K562 (cell line): ENCODE measurements around the gene CCNB1. TPM values are rescaled to one million over a fixed set of nuclear protein-coding genes. Genes with fewer than 3 reads are reported as not detected.

ENCODE experiments used
- ATAC-seq: fragments of 200-7000 bp; cut with Tn5 transposase; 3 replicates; pipeline ENCODE4 v1.9.1; 2020; ENCODE audit warnings: moderate library complexity
- BruUV-seq: library from RNA; stranded (reverse); fragments of 400-500 nt; replicated peaks from 2 replicates; lab custom pipeline; 2021; lab: Mats Ljungman, UMichigan
- CTCF ChIA-PET: fragments of 300-600 bp; formaldehyde crosslinking; extraction: SDS; loops from one replicate; lab custom pipeline; 2021; ENCODE audit warnings: low intra/inter-chr PET ratio; lab: Yijun Ruan, JAX
- POLR2A ChIA-PET: fragments of 300-600, 350-650 bp; sonication (Branson Sonifier 250); formaldehyde crosslinking; extraction: SDS; loops from one replicate; lab custom pipeline; 2021; ENCODE audit warnings: antibody characterized with exemption, inconsistent platforms; lab: Yijun Ruan, JAX
- DNase-seq, 4 experiments: peaks; one replicate each; pipeline versions ENCODE4 v3.0.0 to v3.0.0-alpha.2; 2011 to 2018; ENCODE audit warnings: low spot score in 3 of 4, mixed read lengths in 3 of 4; ENCODE audit errors: extremely low read depth in 1 of 4
- FAIRE-seq: peaks from 2 replicates; lab custom pipeline; 2011; peaks lifted over from hg19 to GRCh38; lab: Jason Lieb, UNC
- H2AFZ ChIP-seq: 2 replicates; pipeline ENCODE4 v1.6.0; 2011; ENCODE audit warnings: low read depth, low read length, control low read depth, inconsistent platforms
- H3K27ac ChIP-seq: fragments of 200-600 bp; 3 replicates; pipeline ENCODE4 v1.8.0; 2011; ENCODE audit warnings: low read depth, mild to moderate bottlenecking, control low read depth, inconsistent platforms, low read length, moderate library complexity, mixed read lengths; ENCODE audit errors: extremely low read depth
- H3K27me3 ChIP-seq, 2 experiments: fragments of 300-600 bp in 1 of 2; 2 replicates in 1 of 2; 3 replicates in 1 of 2; pipeline versions ENCODE4 v1.6.0 to v1.8.0; 2011; ENCODE audit warnings: inconsistent platforms in 2 of 2, low read length in 2 of 2, mild to moderate bottlenecking in 1 of 2, mixed read lengths in 1 of 2, moderate library complexity in 1 of 2; ENCODE audit not compliant: control insufficient read depth in 2 of 2, insufficient read depth in 2 of 2
- H3K36me3 ChIP-seq: fragments of 300-600 bp; 3 replicates; pipeline ENCODE4 v1.8.0; 2011; ENCODE audit warnings: mild to moderate bottlenecking, low read length, inconsistent platforms; ENCODE audit not compliant: control insufficient read depth, insufficient read depth
- H3K4me1 ChIP-seq, 2 experiments: fragments of 200-600 bp in 1 of 2; replicated peaks in 1 of 2; 2 replicates in 1 of 2; 3 replicates in 1 of 2; pipeline versions ENCODE4 v1.5.1 to v1.8.0; 2011; ENCODE audit warnings: inconsistent platforms in 2 of 2, low read length in 2 of 2, mild to moderate bottlenecking in 1 of 2, mixed read lengths in 1 of 2, moderate library complexity in 1 of 2; ENCODE audit not compliant: control insufficient read depth in 2 of 2, insufficient read depth in 2 of 2
- H3K4me2 ChIP-seq: 2 replicates; pipeline ENCODE4 v1.6.1; 2011; ENCODE audit warnings: low read length, control low read depth, inconsistent platforms, mixed read lengths; ENCODE audit not compliant: insufficient read depth
- H3K4me3 ChIP-seq: fragments of 200-600 bp; sonication (generic), shearing (Covaris generic); 2 replicates; pipeline ENCODE4 v1.5.1; 2016; ENCODE audit warnings: control low read depth, inconsistent platforms
- H3K79me2 ChIP-seq: fragments of 200-600 bp; 3 replicates; pipeline ENCODE4 v1.8.0; 2011; ENCODE audit warnings: low read length, inconsistent platforms; ENCODE audit not compliant: control insufficient read depth, insufficient read depth
- H3K9ac ChIP-seq, 2 experiments: 2 replicates each; pipeline versions ENCODE4 v1.6.0 to v1.6.1; 2011; ENCODE audit warnings: low read depth in 2 of 2, low read length in 2 of 2, control low read depth in 1 of 2, inconsistent platforms in 1 of 2, mild to moderate bottlenecking in 1 of 2, mixed read lengths in 1 of 2; ENCODE audit not compliant: insufficient read depth in 1 of 2
- H3K9me1 ChIP-seq: one replicate; pipeline ENCODE4 v1.6.0; 2011; ENCODE audit warnings: inconsistent platforms, mild to moderate bottlenecking, low read length, moderate library complexity; ENCODE audit not compliant: control insufficient read depth, insufficient read depth
- H3K9me3 ChIP-seq: replicated peaks from 2 replicates; pipeline ENCODE4 v1.5.1; 2011; ENCODE audit warnings: low read depth, low read length, inconsistent platforms; ENCODE audit not compliant: control insufficient read depth, insufficient read depth
- H4K20me1 ChIP-seq: replicated peaks from 2 replicates; pipeline ENCODE4 v1.6.1; 2011; ENCODE audit warnings: low read length, inconsistent platforms, mixed read lengths; ENCODE audit not compliant: control insufficient read depth, insufficient read depth
- BCOR ChIP-seq: fragments of 450-650 bp; IDR thresholded peaks from 2 replicates; pipeline ENCODE4 v1.6.1; 2016
- CHD1 ChIP-seq: fragments of 200-600 bp; sonication (generic); IDR thresholded peaks from one replicate; pipeline ENCODE4 v1.6.1; 2012; ENCODE audit warnings: mild to moderate bottlenecking, moderate library complexity, low read length, inconsistent platforms
- DNMT1 ChIP-seq: fragments of 450-650 bp; IDR thresholded peaks from 2 replicates; pipeline ENCODE4 v1.6.1; 2016; ENCODE audit warnings: antibody characterized with exemption, mild to moderate bottlenecking
- PKNOX1 ChIP-seq: fragments of 450-650 bp; IDR thresholded peaks from 2 replicates; pipeline ENCODE4 v1.6.1; 2016
- SMARCA4 ChIP-seq: fragments of 450-650 bp; IDR thresholded peaks from 2 replicates; pipeline ENCODE4 v1.6.1; 2016
- TCFL5 ChIP-seq: fragments of 250-450 bp; sonication (Bioruptor Pico); conservative IDR thresholded peaks from 2 replicates; pipeline ENCODE4 v1.6.1; 2021; ENCODE audit warnings: mild to moderate bottlenecking, moderate library complexity, matching md5 sums
- ZBTB12 ChIP-seq: fragments of 250-450 bp; sonication (Bioruptor Pico); IDR thresholded peaks from 2 replicates; pipeline ENCODE4 v1.4.0; 2020
- ZBTB7A ChIP-seq: IDR thresholded peaks from 2 replicates; pipeline ENCODE4 v1.6.1; 2011; ENCODE audit warnings: low read depth, mild to moderate bottlenecking, low read length, moderate library complexity, borderline replicate concordance; ENCODE audit not compliant: control insufficient read depth
- ZNF584 ChIP-seq: fragments of 200-800 bp; sonication (Bioruptor generic); IDR thresholded peaks from 2 replicates; pipeline ENCODE4 v1.6.1; 2016; ENCODE audit warnings: low read depth, mild to moderate bottlenecking, missing genetic modification characterization, missing compliant biosample characterization
- WGBS: fragments of 100-300 bp; shearing (Covaris generic); methylation state at CpG from one replicate; pipeline ENCODE4 v1.1.6; 2016; ENCODE audit warnings: low coverage, mixed read lengths; ENCODE audit not compliant: insufficient coverage; ENCODE audit errors: missing lambda C conversion rate; 5-methylcytosine and 5-hydroxymethylcytosine counted together
- in situ Hi-C: fragments of 300-500 bp; cut with MboI; formaldehyde crosslinking; loops from 4 replicates; pipeline ENCODE4 v1.15.0; 2018; ENCODE audit warnings: inconsistent platforms, mixed read lengths
- intact Hi-C: fragments of 100-400 bp; cut with micrococcal nuclease; formaldehyde crosslinking; loops from 2 replicates; pipeline ENCODE4 v1.14.2; 2022
- polyA plus RNA-seq, 8 experiments: library from polyadenylated mRNA; depleted of rRNA in 4 of 8; stranded (reverse) in 5 of 8; unstranded in 3 of 8; fragments of >200 nt; fragmentation: Nextera tagmentation in 2 of 8; fragmentation: Illumina TruSeq in 1 of 8; extraction: Ambion mirVana in 2 of 8; extraction: Trizol in 1 of 8; gene quantifications; 2 replicates each; pipeline versions ENCODE4 v1.2.1 to v1.2.3, GENCODE V29; 2011 to 2014; ENCODE audit warnings: inconsistent platforms in 1 of 8, missing spikeins in 1 of 8
- total RNA-seq, 7 experiments: library from RNA; depleted of rRNA in 6 of 7; stranded (reverse); fragments of >200 nt in 6 of 7; fragmentation: Illumina TruSeq in 2 of 7; extraction: Trizol in 2 of 7; gene quantifications; 2 replicates each; pipeline versions ENCODE4 v1.2.1 to v1.2.3, GENCODE V29; 2011 to 2021; ENCODE audit warnings: low replicate concordance in 1 of 7

CCNB1 gene
- total and polyA plus RNA-seq, 9 of the 15 experiments (the other 6 are each of a cell fraction or from before 2014, with no cell fraction given) = 165 to 679 (median 271) TPM

- CTCF ChIA-PET = no interaction called here
- no peak for FAIRE-seq
- H2AFZ ChIP-seq = no peak overlapping the region
Measured at GRCh38 chr5:69152731-69153130, 14.2 kb upstream of the CCNB1 start.

More at GRCh38 chr5:69152731-69153130, 14.2 kb upstream of the CCNB1 start:
- Histone ChIP-seq H3K4me2 (no peak overlapping the region), H3K9me3 (no peaks in the 10 kb centered on the region), H3K36me3 (no peaks in the 10 kb centered on the region), H3K27me3 (no peaks in the 10 kb centered on the region), H3K79me2 (no peaks in the 10 kb centered on the region), H4K20me1 (no peaks in the 10 kb centered on the region), H3K4me1 (no peaks in the 10 kb centered on the region), H3K9ac (no peak overlapping the region), H3K4me3 (no peak overlapping the region), H3K9me1 (no peaks in the 10 kb centered on the region), H3K27ac (no peak overlapping the region)
- POLR2A ChIA-PET = no interaction called here
- intact Hi-C loops = no loop called here
- no TSS peak for BruUV-seq
- in situ Hi-C loops = no loop called here
- no peak for ATAC-seq
- WGBS = 30% methylated on average over 3 of the region's 3 CpGs
- TF ChIP-seq SMARCA4 (no peak), TCFL5 (no peak), ZBTB7A (no peak), ZBTB12 (CRISPR knock-in tag) (no peak), ZNF584 (CRISPR knock-in tag) (no peak), CHD1 (no peak), BCOR (no peak), PKNOX1 (no peak), DNMT1 (no peak)
- DNase-seq = no peak
